ENCODE data around the gene CWF19L2.
"Not testable (repeated sequence)": the region's sequence is repeated elsewhere in the genome, so short reads cannot be mapped to it uniquely, and the experiment has no call there.

The CWF19L2 gene

GRCh38 chr11:107457558-107458271 is at the start of gene CWF19L2:
Gene CWF19L2 (minus strand): TSS chr11:107457825. CDS start chr11:107457816, 9 bp downstream.
- no peak for TF ChIP-seq ZNF274 (IDR thresholded peaks at IDR 0.05; ENCODE audit: low read depth, low read length)

GRCh38 chr11:107505647-107506225 is 48.1 kb upstream of the CWF19L2 start:
- H3K4me3 ChIP-seq (ENCODE audit: low read length): no peak overlapping the region

More at GRCh38 chr11:107457558-107458271, at the start of gene CWF19L2:
- peak within 1 kb of the TSS; percentile 100 for H3K4me3 ChIP-seq (ENCODE audit: low read length)

GRCh38 chr11:107504981-107505380 is 47.4 kb upstream of the CWF19L2 start:
- TF ChIP-seq ZNF274 (IDR thresholded peaks at IDR 0.05; ENCODE audit: low read depth, low read length): no peak
- no peak overlapping the region for H3K4me3 ChIP-seq (ENCODE audit: low read length)

More at GRCh38 chr11:107505647-107506225, 48.1 kb upstream of the CWF19L2 start:
- TF ChIP-seq ZNF274 (IDR thresholded peaks at IDR 0.05; ENCODE audit: low read depth, low read length): no peak

- no peak for TF ChIP-seq ZNF274 (IDR thresholded peaks at IDR 0.05; ENCODE audit: low read depth, low read length)
- H3K4me3 ChIP-seq (ENCODE audit: low read length): no peak overlapping the region
Measured at GRCh38 chr11:107501713-107502112, 44.1 kb upstream of the CWF19L2 start.

- not testable (repeated sequence) for H3K4me3 ChIP-seq (ENCODE audit: low read length)
Measured at GRCh38 chr11:107497371-107497770, 39.7 kb upstream of the CWF19L2 start.

GRCh38 chr11:107496011-107496410 is 38.4 kb upstream of the CWF19L2 start:
- H3K4me3 ChIP-seq (ENCODE audit: low read length): no peak overlapping the region
- no peak for TF ChIP-seq ZNF274 (IDR thresholded peaks at IDR 0.05; ENCODE audit: low read depth, low read length)

- TF ChIP-seq ZNF274 (IDR thresholded peaks at IDR 0.05; ENCODE audit: low read depth, low read length): no peak
- H3K4me3 ChIP-seq (ENCODE audit: low read length): no peak overlapping the region
Measured at GRCh38 chr11:107494055-107494454, 36.4 kb upstream of the CWF19L2 start.

- H3K4me3 ChIP-seq (ENCODE audit: low read length): no peak overlapping the region
- no peak for TF ChIP-seq ZNF274 (IDR thresholded peaks at IDR 0.05; ENCODE audit: low read depth, low read length)
Measured at GRCh38 chr11:107493117-107493516, 35.5 kb upstream of the CWF19L2 start.

GRCh38 chr11:107490836-107491235 is 33.2 kb upstream of the CWF19L2 start:
- no peak overlapping the region for H3K4me3 ChIP-seq (ENCODE audit: low read length)
- no peak for TF ChIP-seq ZNF274 (IDR thresholded peaks at IDR 0.05; ENCODE audit: low read depth, low read length)

- no peak for TF ChIP-seq ZNF274 (IDR thresholded peaks at IDR 0.05; ENCODE audit: low read depth, low read length)
- no peak overlapping the region for H3K4me3 ChIP-seq (ENCODE audit: low read length)
Measured at GRCh38 chr11:107482234-107482633, 24.6 kb upstream of the CWF19L2 start.

GRCh38 chr11:107478922-107479321 is 21.3 kb upstream of the CWF19L2 start:
- TF ChIP-seq ZNF274 (IDR thresholded peaks at IDR 0.05; ENCODE audit: low read depth, low read length): no peak
- no peak overlapping the region for H3K4me3 ChIP-seq (ENCODE audit: low read length)

- TF ChIP-seq ZNF274 (IDR thresholded peaks at IDR 0.05; ENCODE audit: low read depth, low read length): no peak
- no peak overlapping the region for H3K4me3 ChIP-seq (ENCODE audit: low read length)
Measured at GRCh38 chr11:107477820-107478219, 20.2 kb upstream of the CWF19L2 start.

GRCh38 chr11:107473792-107474191 is 16.2 kb upstream of the CWF19L2 start:
- H3K4me3 ChIP-seq (ENCODE audit: low read length): no peak overlapping the region
- no peak for TF ChIP-seq ZNF274 (IDR thresholded peaks at IDR 0.05; ENCODE audit: low read depth, low read length)

GRCh38 chr11:107472966-107473365 is 15.3 kb upstream of the CWF19L2 start:
- no peak for TF ChIP-seq ZNF274 (IDR thresholded peaks at IDR 0.05; ENCODE audit: low read depth, low read length)
- no peak overlapping the region for H3K4me3 ChIP-seq (ENCODE audit: low read length)

GRCh38 chr11:107468596-107468995 is 11.0 kb upstream of the CWF19L2 start:
- TF ChIP-seq ZNF274 (IDR thresholded peaks at IDR 0.05; ENCODE audit: low read depth, low read length): no peak

More at GRCh38 chr11:107468596-107468995, 11.0 kb upstream of the CWF19L2 start:
- H3K4me3 ChIP-seq (ENCODE audit: low read length): no peak overlapping the region

All from GM08714 (cell line).